Stimulated activated CD8-positive, alpha-beta memory T cell treated with anti-CD3 and anti-CD28 coated beads, Interleukin-7, amount 100 ng/mL, for 4 hours (primary cell): Measurements from ENCODE around the gene GAS1.

Experiments
- DNase-seq, 2 donors: peaks; one replicate each; pipeline ENCODE4 v3.0.0-alpha.2; 2020; ENCODE audit warnings: low read depth in 2 of 2

The GAS1 gene

GRCh38 chr9:86947146-86948073 is at the start of gene GAS1:
TSS of gene GAS1 (minus strand) at chr9:86947506. CDS start at chr9:86946779, 727 bp downstream.
- peak; percentile 54 to 59 for DNase-seq

- no peak for DNase-seq
These were observed 46.9 kb upstream of the GAS1 start for GRCh38 chr9:86994231-86994630.

- no peak for DNase-seq
These were observed 46.5 kb upstream of the GAS1 start for GRCh38 chr9:86993830-86994229.

- DNase-seq: no peak
These were observed 43.8 kb upstream of the GAS1 start for GRCh38 chr9:86991077-86991476.

- no peak for DNase-seq
These were observed 43.0 kb upstream of the GAS1 start for GRCh38 chr9:86990290-86990689.

- DNase-seq: no peak
These were observed 40.6 kb upstream of the GAS1 start for GRCh38 chr9:86987900-86988299.

- no peak for DNase-seq
These were observed 37.9 kb upstream of the GAS1 start for GRCh38 chr9:86985132-86985647.

GRCh38 chr9:86983620-86984259 is 36.4 kb upstream of the GAS1 start:
- DNase-seq: no peak

GRCh38 chr9:86983249-86983619 is 35.9 kb upstream of the GAS1 start:
- DNase-seq: no peak

GRCh38 chr9:86980802-86981201 is 33.5 kb upstream of the GAS1 start:
- DNase-seq: no peak

GRCh38 chr9:86979657-86980056 is 32.4 kb upstream of the GAS1 start:
- no peak for DNase-seq

- DNase-seq: no peak
These were observed 31.7 kb upstream of the GAS1 start for GRCh38 chr9:86978922-86979474.

GRCh38 chr9:86978413-86978812 is 31.1 kb upstream of the GAS1 start:
- DNase-seq: no peak

GRCh38 chr9:86977205-86977835 is 30.0 kb upstream of the GAS1 start:
- DNase-seq: no peak

GRCh38 chr9:86975606-86976005 is 28.3 kb upstream of the GAS1 start:
- no peak for DNase-seq

GRCh38 chr9:86975036-86975435 is 27.7 kb upstream of the GAS1 start:
- DNase-seq: no peak

- DNase-seq: no peak
These were observed 27.1 kb upstream of the GAS1 start for GRCh38 chr9:86974421-86974820.

GRCh38 chr9:86971742-86972141 is 24.4 kb upstream of the GAS1 start:
- DNase-seq: no peak

GRCh38 chr9:86968258-86968920 is 21.1 kb upstream of the GAS1 start:
- DNase-seq: no peak

GRCh38 chr9:86966852-86967511 is 19.7 kb upstream of the GAS1 start:
- no peak for DNase-seq
